ENCODE data around the gene CFAP46.

Gene CFAP46

DNA sequence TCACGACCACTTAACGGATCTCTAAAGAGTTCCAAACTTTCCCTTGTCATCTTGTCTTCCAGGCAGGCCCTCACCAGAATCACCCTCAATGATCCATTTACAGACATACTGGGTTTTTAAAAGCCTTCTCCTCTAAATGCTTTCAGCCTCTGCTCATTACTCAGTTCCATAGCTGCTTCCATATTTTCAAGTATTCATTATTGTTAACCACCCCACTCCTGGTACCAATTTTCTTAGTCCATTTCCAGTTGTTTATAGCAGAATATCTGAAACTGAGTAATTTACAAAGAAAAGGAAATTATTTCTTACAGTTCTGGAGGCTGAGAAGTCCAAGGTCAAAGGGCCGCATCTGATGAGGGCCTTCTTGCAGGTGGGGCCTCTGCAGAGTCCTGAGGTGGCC, 100.0 kb downstream of the CFAP46 start:
- DNase-seq (ENCODE audit: low spot score): no peak

DNA sequence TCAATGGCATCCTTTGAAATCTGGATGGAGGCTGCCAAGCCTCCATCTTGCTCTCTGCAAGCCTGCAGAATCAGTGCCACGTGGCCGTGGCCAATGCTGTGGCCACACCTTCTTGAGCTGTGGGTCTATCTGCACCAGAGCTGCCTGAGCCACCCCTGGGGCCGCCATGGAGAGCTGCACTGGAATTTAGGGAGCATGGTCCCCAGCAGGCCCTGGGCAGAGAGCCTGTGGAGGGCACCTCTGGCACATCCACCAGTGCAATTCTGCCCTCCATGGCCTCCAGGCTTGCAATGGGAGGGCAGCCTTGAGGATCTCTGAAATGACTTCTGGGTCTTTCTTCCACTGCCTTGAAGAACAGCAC, 100.8 kb downstream of the CFAP46 start:
- DNase-seq (ENCODE audit: low spot score): no peak

DNA sequence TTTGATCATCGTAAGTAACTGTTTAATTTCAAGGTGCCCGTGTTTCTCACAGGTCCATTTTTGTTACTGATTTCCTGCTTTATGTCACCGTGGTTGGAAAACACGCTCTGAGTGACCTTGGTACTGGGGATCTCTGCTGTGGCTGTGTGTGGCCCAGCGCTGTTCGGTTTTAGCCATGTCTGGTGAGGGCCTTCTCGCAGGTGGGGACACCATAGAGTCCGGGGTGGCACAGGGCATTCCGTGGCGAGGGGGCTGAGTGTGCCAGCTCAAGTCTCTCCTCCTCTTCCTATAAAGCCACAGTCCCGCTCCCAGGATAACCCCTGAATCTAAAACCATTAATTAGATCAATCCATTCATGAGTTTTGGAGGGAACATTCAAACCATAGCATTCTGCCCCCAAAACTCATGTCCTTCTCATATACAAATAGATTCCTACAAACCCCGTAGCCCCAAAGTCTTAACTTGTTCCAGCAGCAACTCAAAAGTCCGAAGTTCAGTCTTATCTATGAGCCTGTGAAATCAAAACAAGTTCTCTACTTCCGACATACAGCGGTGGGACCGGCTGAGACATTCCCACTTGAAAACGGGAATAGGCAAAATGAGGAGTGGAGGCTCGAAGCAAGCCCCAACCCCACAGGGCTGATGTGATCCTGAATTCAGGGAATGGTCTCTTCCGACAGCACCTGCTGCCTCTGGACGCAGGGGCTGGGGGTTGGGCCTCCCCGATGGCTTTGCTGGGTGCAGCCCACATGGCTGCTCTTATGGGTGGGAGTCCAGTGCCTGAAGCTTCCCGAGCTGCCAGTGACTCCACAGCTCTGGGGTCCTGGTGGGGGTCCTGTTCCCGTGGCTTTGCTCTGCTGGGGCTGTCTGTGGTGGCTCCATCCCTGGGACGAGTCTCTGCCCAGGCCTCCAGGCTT, 101.4 kb downstream of the CFAP46 start:
- DNase-seq (ENCODE audit: low spot score): no peak

DNA sequence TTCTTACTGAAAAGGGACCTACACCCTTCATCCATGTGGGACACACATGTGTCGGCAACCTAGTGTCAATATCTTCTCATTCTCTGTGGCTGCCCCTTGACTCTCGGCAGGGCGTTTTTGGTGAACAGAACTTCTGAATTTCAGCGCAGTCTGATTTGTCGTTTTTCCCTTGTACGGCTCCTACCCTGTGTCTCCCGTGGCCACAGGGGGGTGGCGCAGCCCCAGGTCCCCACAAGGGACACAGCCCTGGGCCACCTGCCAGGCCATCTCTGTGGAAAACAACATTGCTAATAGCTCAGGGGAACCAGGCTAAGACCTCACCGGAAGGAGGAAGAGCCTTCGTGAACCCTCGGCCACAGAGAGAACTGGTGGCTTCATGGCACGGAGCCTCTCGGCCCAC, 103.3 kb downstream of the CFAP46 start:
- DNase-seq (ENCODE audit: low spot score): no peak

DNA sequence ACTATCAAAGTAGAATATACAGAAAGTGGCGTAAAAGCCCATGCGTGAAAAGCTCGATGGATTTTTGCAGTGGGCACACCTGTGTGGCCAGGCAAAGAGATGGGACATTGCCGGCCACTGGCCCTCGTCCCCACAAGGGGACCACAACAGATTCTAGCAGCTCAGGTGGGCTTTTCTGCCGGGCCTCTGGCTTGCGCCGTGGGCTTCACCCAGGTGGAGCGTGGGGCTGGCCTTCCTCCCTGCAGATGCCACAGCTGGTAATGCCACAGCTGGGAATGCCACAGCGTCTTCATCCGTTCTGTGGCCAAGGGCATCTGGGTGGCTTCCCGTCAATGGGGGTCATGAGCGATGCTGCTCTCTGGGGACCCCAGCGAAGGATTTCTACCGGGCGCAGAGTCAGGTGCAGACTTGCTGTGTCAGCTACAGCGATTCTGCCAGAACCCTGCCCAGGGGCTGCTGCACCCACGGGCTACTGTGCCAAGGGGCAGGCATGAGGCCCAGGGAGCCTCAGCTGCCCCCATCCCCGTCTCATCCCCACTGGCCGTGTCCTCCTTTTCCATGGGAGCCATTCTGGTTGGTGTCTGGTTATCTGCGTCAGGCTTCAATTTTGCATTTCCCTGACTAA, 103.9 kb downstream of the CFAP46 start:
- no peak for DNase-seq (ENCODE audit: low spot score)

DNA sequence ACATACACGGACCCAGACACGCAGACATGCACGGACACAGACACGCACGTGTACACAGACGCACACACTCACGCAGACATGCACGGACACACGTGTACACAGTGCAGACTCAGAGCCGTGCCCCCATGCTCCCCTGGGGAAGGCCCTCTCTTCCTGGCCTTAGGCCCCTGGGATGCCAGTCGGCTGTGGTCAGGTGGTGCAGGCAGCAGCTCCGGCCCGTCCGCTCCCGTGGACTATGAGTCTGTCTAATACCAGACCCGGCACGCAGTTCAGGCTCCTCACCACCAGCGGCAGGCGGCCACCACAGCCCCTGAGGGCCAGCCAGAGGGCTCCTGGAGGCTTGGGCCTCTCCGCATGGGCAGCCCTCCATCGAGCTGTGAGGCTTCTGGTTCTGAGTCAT, 104.5 kb downstream of the CFAP46 start:
- DNase-seq (ENCODE audit: low spot score): no peak

DNA sequence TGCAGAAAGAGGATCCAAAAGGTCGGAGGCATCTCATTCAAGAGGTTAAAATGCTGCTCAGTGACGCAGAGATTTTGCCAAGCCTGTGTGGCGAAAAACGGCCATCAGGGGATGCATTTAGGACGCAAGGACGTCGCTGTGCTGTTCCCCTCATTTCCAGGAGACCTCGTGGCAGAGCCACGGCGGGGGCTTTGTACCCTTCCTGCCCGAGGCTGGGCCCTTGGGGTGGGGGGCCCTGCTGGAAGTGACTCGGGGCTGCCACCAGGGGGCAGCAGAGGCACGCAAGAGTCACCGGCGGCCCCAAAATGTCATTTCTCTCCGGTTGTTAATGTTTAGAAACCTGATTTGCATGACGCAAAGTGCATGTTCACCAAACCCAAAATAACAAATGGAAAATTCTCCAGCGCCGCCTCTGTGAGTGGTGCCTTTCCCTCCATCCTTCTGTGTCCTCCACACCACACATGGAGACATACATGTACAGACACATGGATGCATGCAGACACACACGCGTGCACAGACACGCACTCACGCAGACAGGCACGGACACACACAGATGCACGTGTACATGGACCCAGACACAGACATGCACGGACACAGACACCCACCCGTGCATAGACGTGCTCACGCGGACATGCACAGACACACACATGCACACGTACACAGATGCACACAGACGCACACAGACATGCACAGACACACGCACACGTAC, 105.4 kb downstream of the CFAP46 start:
- peak; percentile 39 for DNase-seq (ENCODE audit: low spot score)

DNA sequence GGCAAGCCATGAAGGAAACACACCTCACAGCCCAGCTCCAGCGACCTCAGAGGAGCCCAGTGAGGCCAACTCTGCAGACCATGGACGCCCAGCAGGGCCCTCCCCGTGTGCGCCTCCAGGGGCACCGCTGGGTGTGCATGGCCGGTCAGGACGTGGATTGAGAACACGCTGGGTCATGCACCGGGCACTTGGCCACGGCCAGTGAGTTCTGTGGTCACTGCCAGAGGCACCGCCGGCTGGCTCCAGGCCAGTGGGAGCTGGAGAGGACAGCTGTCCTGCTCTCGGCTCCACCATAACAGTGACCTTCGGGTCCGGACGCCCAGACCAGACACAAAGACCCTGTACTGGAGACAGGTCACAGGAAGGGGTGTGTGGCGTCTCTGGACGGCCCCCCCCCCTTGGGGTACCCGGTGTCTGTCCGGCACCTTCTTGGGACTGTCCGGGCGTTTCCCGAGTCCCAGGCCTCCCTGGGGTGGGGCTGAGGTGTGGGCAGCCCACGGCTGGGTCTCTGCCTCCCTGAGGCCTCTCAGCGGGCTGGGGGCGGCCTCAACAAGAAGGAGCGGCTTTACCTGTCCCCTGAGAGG, 106.0 kb downstream of the CFAP46 start:
- DNase-seq (ENCODE audit: low spot score): peak; percentile 37

DNA sequence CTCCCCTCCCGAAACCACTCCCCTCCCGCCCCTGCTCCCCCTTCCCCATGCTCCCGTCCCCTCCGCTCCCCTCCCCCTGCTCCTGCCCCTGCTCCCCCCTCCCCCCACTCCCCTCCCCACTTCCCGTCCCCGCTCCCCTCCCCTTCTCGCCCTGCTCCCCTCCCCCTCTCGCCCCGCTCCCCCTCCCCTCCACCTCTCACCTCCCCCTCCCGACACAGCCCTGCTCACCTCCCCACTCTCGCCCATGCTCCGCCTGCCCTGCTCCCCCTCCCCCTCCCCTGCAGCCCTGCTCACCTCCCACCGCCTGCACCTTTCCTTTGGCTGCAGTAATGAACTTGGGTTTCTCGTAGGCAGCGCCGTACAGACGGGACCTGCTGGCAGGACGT, 106.5 kb downstream of the CFAP46 start:
- no peak for DNase-seq (ENCODE audit: low spot score)

DNA sequence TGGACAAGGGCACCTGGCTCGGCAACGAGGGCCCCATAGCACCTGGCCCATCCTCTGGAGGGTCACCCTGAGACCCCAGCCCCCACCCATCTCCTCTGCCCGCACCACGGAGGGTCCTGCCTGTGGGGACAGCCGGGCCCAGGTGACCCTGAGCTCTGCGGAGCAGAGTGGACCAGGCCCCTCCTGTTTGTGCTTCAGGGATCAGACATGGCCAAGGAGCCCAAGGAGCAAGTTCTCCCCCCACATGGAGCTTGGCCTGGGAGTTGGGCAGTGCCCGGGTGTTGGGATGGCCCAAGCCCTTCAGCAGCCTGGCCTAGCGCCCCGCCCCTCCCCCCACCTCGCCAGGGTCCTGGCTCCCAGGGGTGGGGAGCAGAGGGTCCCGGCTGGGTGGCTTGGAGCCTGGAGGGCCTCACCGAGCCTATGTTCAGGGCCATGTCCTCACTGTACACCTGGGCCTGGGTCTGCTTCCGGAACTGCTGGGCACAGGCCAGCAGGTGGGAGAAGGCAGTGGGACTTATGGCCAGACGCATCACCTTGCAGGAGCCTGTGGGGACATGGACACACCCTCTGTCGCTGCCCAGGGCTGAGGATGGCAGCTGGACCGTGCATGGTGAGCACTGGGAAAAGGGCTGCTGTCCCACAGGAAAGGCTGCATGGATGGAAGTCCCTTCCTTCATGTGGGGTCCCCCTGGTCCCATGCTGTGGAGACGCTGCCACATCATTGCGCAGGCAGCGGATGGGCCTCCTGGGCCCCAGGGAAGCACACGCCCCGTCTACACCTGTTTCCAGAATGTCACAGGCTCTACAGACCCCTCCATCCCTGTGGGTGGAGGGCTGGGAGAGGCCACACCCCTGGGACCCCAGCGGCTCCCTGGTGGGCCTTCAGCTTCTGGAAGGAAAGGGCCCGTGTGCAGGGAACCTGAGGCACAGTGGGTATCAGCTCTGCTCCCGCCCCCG, 107.2 kb downstream of the CFAP46 start:
- DNase-seq (ENCODE audit: low spot score): no peak

DNA sequence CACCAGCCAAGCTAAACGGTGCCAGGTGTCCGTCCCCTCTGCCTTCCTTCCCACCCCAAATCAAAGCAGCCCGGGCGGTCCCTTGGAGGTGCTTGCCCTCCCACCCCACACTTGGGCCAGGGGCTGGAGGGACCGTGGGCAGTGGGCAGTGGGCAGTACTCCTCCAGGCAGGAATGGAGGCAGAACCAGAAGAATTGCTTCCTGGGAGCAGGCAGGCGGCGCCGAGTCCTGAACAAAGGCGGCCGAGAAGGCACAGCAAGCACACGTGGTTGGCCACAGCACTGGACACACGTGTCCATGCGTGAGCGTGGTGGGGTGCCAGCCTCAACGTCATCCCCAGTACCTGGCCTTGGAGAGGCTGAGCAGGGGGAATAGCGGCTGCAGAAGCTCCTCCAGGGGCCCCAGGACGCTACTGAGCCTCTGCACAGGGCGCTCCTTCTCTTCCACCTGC, 108.0 kb downstream of the CFAP46 start:
- no peak for DNase-seq (ENCODE audit: low spot score)

DNA sequence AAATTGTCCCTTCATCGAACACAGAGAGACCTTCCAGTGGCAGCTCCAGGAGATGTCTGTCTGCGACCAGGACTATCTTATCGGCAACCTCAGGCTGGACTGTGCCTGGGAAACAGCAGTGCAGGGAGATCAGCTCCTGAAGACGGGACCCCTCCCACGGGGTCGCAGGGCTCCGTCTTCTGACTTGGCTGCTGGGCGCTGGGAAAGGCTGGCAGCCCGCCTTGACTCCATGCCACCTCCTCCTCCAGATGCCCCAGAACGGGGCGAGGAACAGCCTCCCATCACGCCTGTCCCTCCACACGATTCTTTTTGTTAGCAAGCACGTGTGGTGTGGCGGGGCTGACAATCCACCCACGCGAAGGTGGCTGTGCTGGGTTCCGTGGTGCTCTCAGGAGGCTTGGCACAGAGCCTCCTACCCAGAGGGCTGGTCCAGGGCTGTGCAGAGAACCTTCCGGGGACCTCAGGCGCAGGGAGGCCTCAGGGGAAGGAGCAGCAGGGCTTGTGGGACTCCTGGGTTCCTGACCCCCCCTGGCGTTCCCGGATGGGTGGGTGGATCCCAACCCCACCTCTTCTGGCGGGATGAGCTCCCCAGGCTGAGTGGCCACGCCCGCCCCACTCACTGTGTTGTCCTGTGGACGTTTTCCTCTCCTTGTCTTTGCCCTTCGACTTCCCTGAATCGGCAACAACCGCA, 108.8 kb downstream of the CFAP46 start:
- no peak for DNase-seq (ENCODE audit: low spot score)

DNA sequence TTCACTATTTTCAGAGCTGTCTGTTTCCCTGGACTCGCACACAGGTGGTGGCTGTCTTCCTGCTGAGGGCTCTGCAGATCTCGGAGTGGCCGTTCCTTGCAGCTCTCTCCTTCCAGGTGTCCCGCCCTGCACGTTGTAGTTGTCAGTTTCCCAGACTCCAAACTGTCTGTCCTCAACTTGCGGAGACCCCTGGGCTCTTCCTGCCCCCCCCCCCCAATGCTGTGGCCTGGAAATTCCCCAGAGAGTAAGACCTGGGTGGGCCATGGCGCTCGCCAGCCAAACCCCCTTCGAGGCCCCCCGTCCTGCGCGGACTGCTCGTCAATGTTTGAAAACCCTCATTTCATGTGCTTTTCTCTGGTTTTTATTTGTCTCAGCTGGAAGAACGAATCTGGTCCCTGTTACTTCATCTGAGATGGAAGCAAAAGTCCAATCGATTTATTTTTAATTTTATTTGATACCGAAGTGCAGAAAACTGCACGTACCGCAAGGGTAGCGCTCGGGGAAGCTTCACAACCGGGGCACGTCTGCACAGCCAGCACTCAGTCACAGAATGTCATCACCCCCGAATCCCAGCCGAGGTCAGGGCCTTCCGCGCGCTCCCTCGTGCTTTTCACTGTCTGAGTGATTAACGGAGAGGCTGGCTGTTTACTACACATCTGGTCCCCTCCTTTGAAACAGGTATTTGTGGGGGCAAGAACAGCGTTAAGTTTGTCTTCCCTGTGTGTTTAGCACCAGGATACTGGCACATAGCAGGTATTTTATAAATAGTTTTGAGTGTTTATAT, 110.0 kb downstream of the CFAP46 start:
- DNase-seq (ENCODE audit: low spot score): no peak

DNA sequence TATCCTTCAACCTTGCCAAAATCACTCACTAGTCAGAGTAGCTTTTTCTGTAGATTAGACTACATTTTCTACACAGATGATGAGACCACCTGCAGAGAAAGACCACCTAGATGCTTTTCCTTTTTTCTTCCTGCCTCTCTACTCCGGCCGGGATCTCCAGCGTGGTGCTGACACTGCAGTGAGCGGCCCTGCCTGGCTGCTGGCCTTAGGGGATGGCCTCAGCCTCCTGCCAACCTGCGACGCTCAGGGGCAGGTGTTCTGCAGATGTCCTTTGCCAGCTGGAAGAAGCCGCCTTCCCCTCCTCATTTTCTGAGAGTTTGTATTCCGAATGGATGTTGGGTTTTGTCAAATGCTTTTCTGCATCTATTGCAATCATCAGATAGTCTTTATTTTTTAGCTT, 113.0 kb downstream of the CFAP46 start:
- no peak for DNase-seq (ENCODE audit: low spot score)

DNA sequence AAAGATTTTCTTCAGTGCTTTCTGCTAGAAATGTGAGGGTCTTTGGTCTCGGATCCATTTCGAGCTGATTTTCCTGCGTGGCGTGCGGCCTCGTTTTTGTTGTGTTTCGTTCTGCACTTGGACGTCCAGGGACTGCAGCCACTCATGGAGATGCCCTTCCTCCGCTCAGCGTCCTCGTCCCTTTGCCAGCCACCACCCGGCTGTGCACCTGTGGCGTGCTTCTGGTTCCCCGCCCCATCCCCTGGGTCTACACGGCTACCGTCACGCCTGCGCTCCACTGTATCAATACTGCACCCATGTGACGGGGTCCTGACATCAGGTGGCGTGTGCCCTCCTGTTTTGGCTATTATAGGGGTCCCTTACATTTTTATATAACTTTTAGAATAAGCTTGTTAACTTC, 113.7 kb downstream of the CFAP46 start:
- no peak for DNase-seq (ENCODE audit: low spot score)

DNA sequence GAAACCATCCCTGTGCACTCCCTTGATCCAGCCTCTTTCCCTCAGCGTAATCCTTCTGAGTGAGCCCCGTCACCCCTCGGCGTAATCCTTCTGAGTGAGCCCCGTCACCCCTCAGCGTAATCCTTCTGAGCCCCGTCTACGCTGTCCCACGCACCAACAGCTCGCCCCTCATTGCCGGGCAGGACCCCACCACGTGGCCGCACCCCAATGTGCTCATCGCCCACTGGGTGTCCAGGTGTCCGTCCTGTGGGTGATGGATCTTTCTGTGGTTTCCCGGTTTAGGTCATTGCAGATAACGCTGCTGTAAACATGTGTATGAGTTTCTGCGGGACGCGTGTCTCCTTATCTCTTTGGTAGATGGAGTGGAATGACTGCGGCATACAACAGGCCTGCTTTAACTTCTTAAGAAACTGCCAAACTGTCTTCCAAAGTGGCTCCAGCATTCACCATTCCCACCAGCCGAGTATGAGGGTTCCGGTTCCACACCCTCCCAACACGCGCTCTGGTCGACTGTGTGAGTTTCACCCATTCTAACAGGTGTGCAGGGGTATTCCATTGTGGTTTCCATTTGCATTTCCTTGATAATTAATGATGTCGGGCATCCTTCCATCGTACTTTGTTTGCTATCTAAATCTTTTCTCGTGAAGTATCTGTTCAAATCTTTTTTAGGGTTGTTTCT, 114.4 kb downstream of the CFAP46 start:
- no peak for DNase-seq (ENCODE audit: low spot score)

DNA sequence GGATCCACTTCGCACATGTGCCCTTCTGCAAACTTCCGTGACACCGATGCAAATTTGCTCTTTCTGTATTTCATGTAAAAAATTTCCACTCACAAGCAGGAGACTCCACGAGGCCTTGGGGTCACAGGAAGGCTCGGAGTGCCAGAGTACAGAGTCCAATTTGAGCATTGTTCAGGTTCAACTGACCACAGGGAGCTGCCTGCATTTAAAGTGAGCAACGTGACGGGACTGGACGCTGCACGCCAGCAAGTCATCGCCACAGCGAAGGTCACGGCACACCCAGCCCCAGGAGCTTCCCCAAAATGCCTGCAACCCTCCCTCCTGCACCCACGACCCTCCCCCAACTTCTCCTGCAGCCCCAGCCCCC, 115.0 kb downstream of the CFAP46 start:
- no peak for DNase-seq (ENCODE audit: low spot score)

DNA sequence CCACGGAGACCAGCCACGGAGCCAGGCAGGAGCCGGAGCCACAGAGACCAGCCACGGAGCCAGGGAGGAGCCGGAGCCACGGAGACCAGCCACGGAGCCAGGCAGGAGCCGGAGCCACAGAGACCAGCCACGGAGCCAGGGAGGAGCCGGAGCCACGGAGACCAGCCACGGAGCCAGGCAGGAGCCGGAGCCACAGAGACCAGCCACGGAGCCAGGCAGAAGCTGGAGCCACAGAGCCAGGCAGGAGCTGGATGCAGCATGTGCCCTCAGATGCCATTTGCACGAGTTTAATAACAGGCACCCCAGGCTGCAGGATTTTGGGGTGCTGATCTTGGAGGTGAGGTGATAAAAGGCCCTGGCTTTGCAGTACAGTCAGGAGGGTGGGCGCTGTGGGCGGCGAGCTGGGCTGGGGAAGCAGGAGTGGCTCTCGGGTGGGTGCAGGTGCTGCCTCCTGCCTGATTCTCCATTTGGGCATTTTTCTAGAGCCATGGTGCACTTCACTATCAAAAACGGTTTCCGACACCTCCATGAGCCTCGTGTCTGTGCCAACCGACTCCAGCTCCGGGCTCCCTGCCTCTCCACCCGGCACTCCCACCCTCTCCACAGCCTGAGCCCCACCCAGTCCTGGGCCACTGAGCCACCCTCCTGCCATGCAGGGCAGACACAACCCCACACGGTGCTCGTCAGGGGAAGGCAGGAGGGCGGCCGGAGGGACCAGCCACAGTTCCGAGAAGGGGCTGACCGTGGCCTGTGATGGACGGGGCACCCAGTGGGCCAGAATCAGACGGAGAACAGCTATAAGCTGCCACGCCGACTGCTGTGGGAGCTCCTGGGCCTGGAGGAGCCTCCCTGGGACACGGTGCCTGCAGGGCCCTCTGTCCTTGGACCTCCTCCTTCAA, 115.6 kb downstream of the CFAP46 start:
- DNase-seq (ENCODE audit: low spot score): no peak
